Measurements from ENCODE around the gene PTPRU. TPM values are rescaled to one million over a fixed set of nuclear protein-coding genes. Genes with fewer than 3 reads are reported as not detected.

PTPRU gene
- total RNA-seq, 1 experiment from 2014 or later, result 25.7 TPM

DNA sequence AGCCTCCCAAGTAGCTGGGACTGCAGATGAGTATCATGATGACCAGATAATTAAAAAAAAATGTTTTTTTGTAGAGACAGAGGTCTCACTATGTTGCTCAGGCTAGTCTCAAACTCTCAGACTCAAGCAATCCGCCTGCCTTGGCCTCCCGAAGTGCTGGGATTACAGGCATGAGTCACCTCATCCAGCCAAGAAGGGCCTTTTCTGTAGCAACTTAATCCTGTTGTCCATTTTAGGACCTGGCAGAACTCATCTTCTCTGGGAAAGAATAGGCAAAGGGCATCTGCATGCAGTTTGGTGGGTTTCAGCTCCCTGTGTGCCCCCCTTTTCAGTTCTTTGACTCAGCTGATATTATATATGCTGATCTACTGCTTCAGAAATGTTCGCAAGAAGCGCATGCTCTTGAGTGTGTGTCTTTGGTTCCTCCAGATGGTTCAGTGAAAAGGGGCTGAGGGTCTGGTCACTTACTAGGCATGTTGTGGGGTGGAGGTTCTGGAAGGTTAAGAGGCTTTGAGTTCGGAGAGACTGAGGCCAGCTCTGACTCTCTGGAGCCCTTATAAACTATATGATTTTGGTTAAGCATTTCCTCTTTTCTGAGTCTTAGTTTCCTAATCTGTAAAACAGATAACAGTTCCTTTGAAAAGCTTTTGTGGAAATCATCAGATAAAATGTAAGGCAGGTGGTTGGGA lies 35.3 kb upstream of the PTPRU start:
- H3K4me1 ChIP-seq (ENCODE audit: insufficient read depth, low read length), result peaks cover 22% of the 10 kb centered on the region
- DNase-seq (no peak), ATAC-seq (no peak)
- H3K4me2 ChIP-seq (ENCODE audit: low read length), result no peak overlapping the region
- no peaks in the 10 kb centered on the region for H4K20me1 ChIP-seq (ENCODE audit: low read length)
- no peaks in the 10 kb centered on the region for H3K9me3 ChIP-seq (ENCODE audit: low read length)
- ChIA-PET POLR2A (ENCODE audit: unreplicated experiment) (no interaction called here), CTCF (no interaction called here)
- intact Hi-C loops (cut with micrococcal nuclease), result loop anchor here (5.0 kb wide), 1 partner anchor 414 kb away; no protein-coding TSS in a partner anchor
- H3K4me3 ChIP-seq (ENCODE audit: low read length), result no peak overlapping the region
- no TSS peak for BruUV-seq (replicated peaks)
- TF ChIP-seq EZH2phosphoT487 (IDR thresholded peaks at IDR 0.05; ENCODE audit: borderline replicate concordance, low read length), result no peak
- H3K9me2 ChIP-seq (replicated peaks; ENCODE audit: low read length), result no peaks in the 10 kb centered on the region
- no peak overlapping the region for H3K9ac ChIP-seq (ENCODE audit: low read length)
- no peak overlapping the region for H3K27ac ChIP-seq (ENCODE audit: low read length)
- no peaks in the 10 kb centered on the region for H3F3A ChIP-seq (ENCODE audit: low read length, unreplicated experiment)
- no peaks in the 10 kb centered on the region for H3K27me3 ChIP-seq (ENCODE audit: low read length)
- H3K79me2 ChIP-seq (ENCODE audit: low read length), result no peaks in the 10 kb centered on the region
- peaks cover 18% of the 10 kb centered on the region for H3K36me3 ChIP-seq (ENCODE audit: low read depth, low read length)
- H2AFZ ChIP-seq (ENCODE audit: low read length), result no peak overlapping the region

DNA sequence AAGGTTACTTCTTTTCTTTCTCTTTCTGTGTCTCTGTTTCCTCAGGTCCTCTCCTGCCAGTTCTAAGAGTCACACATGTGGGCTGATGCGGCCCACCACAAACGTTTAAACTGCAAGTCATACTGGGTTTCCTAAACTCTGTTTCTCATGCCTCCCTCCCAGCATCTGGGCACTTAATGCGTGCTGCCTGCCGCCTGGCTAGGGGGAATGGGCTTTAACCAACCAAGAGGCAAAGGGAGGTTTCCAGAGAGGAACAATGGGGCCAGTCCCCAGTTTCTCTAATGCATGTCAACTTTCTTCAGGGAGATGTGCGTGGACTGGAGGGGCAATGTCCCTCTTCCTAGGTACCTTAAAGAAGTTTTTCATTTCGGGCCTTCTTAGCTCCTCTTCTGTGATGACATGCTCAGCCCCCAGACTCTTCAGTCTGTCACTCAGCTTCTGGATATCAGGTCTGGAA lies 34.7 kb upstream of the PTPRU start:
- Histone ChIP-seq H3K36me3 (ENCODE audit: low read depth, low read length) (peaks cover 18% of the 10 kb centered on the region), H2AFZ (ENCODE audit: low read length) (no peak overlapping the region), H3K9me2 (replicated peaks; ENCODE audit: low read length) (no peaks in the 10 kb centered on the region), H3K9ac (ENCODE audit: low read length) (no peak overlapping the region), H4K20me1 (ENCODE audit: low read length) (no peaks in the 10 kb centered on the region), H3K4me1 (ENCODE audit: insufficient read depth, low read length) (peaks cover 22% of the 10 kb centered on the region), H3K9me3 (ENCODE audit: low read length) (no peaks in the 10 kb centered on the region), H3K79me2 (ENCODE audit: low read length) (no peaks in the 10 kb centered on the region), H3F3A (ENCODE audit: low read length, unreplicated experiment) (no peaks in the 10 kb centered on the region), H3K4me3 (ENCODE audit: low read length) (no peak overlapping the region), H3K27ac (ENCODE audit: low read length) (no peak overlapping the region), H3K4me2 (ENCODE audit: low read length) (no peak overlapping the region), H3K27me3 (ENCODE audit: low read length) (no peaks in the 10 kb centered on the region)
- CTCF ChIA-PET, result interaction anchor here (1.0 kb wide), 1 partner anchor 314 kb away, joined by 4 read pairs; no protein-coding TSS in a partner anchor
- BruUV-seq (replicated peaks), result no TSS peak
- POLR2A ChIA-PET (ENCODE audit: unreplicated experiment), result no interaction called here
- DNase-seq (no peak), ATAC-seq (no peak)
- TF ChIP-seq, protein P1, sequence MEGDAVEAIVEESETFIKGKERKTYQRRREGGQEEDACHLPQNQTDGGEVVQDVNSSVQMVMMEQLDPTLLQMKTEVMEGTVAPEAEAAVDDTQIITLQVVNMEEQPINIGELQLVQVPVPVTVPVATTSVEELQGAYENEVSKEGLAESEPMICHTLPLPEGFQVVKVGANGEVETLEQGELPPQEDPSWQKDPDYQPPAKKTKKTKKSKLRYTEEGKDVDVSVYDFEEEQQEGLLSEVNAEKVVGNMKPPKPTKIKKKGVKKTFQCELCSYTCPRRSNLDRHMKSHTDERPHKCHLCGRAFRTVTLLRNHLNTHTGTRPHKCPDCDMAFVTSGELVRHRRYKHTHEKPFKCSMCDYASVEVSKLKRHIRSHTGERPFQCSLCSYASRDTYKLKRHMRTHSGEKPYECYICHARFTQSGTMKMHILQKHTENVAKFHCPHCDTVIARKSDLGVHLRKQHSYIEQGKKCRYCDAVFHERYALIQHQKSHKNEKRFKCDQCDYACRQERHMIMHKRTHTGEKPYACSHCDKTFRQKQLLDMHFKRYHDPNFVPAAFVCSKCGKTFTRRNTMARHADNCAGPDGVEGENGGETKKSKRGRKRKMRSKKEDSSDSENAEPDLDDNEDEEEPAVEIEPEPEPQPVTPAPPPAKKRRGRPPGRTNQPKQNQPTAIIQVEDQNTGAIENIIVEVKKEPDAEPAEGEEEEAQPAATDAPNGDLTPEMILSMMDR (conservative IDR thresholded peaks at IDR 0.05; ENCODE audit: low read depth, low read length), result no peak
- TF ChIP-seq EZH2phosphoT487 (IDR thresholded peaks at IDR 0.05; ENCODE audit: borderline replicate concordance, low read length), result no peak
- no peak for TF ChIP-seq EZH2 (IDR thresholded peaks at IDR 0.05; ENCODE audit: low read length, unreplicated experiment)
- intact Hi-C loops (cut with micrococcal nuclease), result loop anchor here (1.0 to 5.0 kb wide), 4 partner anchors 19 to 414 kb away; no protein-coding TSS in a partner anchor

DNA sequence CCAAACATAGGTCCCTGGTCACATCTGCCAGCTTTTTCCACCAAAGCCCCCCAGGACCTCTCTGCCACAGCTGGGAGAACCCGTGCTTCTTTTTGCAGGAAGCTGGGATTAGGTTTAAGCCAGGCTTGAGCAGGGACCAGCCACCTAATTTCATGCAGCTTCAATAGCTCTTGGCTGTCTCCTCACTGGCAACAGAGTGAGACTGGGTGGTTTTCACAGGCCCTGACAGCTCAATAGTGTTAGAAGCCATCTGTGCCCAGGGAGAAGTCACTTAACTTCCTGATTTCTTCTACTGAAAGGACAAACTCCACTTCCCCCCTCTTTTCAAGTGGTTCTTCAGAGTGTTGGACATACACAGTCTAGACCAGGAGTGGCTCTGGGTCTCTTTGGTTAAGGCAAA lies 34.3 kb upstream of the PTPRU start:
- Histone ChIP-seq H3K4me3 (ENCODE audit: low read length) (no peak overlapping the region), H3K4me1 (ENCODE audit: insufficient read depth, low read length) (peaks cover 21% of the 10 kb centered on the region), H3K4me2 (ENCODE audit: low read length) (peak overlapping the region; percentile 75), H3K36me3 (ENCODE audit: low read depth, low read length) (peaks cover 18% of the 10 kb centered on the region), H2AFZ (ENCODE audit: low read length) (no peak overlapping the region), H3K27me3 (ENCODE audit: low read length) (no peaks in the 10 kb centered on the region), H3K9me2 (replicated peaks; ENCODE audit: low read length) (no peaks in the 10 kb centered on the region), H3F3A (ENCODE audit: low read length, unreplicated experiment) (no peaks in the 10 kb centered on the region), H3K27ac (ENCODE audit: low read length) (peak overlapping the region; percentile 42), H3K9ac (ENCODE audit: low read length) (0 out of 2 replicates have a peak overlapping the region, but pooled peaks have one; percentile 7), H3K79me2 (ENCODE audit: low read length) (no peaks in the 10 kb centered on the region), H4K20me1 (ENCODE audit: low read length) (no peaks in the 10 kb centered on the region), H3K9me3 (ENCODE audit: low read length) (no peaks in the 10 kb centered on the region)
- BruUV-seq (replicated peaks), result no TSS peak
- POLR2A ChIA-PET (ENCODE audit: unreplicated experiment), result interaction anchor here (1.1 kb wide), 1 partner anchor 20 kb away, joined by 12 read pairs; the partner anchor contains the start of gene SRSF4
- no peak for DNase-seq
- intact Hi-C loops (cut with micrococcal nuclease), result loop anchor here (1.0 to 5.0 kb wide), 4 partner anchors 20 to 415 kb away; no protein-coding TSS in a partner anchor
- TF ChIP-seq EZH2 (IDR thresholded peaks at IDR 0.05; ENCODE audit: low read length, unreplicated experiment) (no peak), EZH2phosphoT487 (IDR thresholded peaks at IDR 0.05; ENCODE audit: borderline replicate concordance, low read length) (no peak)
- TF ChIP-seq, protein P1 (conservative IDR thresholded peaks at IDR 0.05; ENCODE audit: low read depth, low read length), result no peak
- no peak for ATAC-seq
- CTCF ChIA-PET, result interaction anchor here (1.0 to 2.0 kb wide), 4 partner anchors 20 to 320 kb away, joined by 4 to 14 read pairs (median 6); partner anchors contain the start of gene SRSF4
